Measurements from ENCODE around the gene BICDL2. TPM values are rescaled to one million over a fixed set of nuclear protein-coding genes. Genes with fewer than 3 reads are reported as not detected.
"Not testable (repeated sequence)": the region's sequence is repeated elsewhere in the genome, so short reads cannot be mapped to it uniquely, and the experiment has no call there.

The BICDL2 gene
- total RNA-seq, 1 donor from 2014 or later: 24.5 TPM

DNA sequence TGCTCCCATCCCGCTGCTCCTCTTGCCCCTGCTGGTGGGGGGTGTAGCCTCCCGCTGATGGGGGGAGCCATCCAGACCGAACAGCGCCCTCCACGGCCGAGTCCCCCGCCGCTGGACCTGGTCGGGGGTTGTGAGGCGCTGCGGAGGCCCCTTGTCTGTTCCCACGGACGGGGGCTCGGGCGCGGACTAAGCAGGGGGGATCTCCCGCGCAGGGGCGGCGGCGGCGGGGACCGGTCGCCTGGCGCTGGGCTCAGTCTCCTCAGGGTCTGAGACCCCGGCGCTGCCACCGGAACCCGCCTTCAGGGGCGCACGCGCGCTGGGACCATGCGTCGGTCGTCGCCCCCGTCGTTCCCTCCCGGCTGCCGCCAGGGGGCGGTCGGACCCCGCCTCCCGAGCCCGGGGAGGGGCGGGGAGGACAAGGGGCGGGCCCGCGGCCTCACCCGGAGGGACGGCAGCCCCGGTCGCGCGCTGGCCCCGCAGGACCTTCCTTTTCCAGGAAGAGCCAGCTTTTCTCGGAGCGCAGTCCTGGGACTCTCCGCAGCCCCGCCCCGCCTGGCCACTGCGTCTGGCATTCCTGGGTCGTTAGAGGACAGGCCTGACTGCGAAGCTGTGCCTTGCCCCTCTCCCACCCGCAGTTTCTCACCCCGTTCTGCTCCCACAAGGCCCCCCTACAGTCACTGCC, 22.4 kb upstream of the BICDL2 start:
- no peaks in the 10 kb centered on the region for H3K27me3 ChIP-seq (ENCODE audit: control insufficient read depth, insufficient read depth, low read length)
- H3K4me3 ChIP-seq (ENCODE audit: low read depth, low read length): peak overlapping the region; percentile 93
- H3K36me3 ChIP-seq (ENCODE audit: control insufficient read depth, insufficient read depth, low read length): no peaks in the 10 kb centered on the region
- no peak for FAIRE-seq
- peak; percentile 49 for DNase-seq (ENCODE audit: low read depth)
- TF ChIP-seq CTCF (IDR thresholded peaks at IDR 0.05; ENCODE audit: insufficient read depth, low read length, severe bottlenecking): peak; percentile 83

DNA sequence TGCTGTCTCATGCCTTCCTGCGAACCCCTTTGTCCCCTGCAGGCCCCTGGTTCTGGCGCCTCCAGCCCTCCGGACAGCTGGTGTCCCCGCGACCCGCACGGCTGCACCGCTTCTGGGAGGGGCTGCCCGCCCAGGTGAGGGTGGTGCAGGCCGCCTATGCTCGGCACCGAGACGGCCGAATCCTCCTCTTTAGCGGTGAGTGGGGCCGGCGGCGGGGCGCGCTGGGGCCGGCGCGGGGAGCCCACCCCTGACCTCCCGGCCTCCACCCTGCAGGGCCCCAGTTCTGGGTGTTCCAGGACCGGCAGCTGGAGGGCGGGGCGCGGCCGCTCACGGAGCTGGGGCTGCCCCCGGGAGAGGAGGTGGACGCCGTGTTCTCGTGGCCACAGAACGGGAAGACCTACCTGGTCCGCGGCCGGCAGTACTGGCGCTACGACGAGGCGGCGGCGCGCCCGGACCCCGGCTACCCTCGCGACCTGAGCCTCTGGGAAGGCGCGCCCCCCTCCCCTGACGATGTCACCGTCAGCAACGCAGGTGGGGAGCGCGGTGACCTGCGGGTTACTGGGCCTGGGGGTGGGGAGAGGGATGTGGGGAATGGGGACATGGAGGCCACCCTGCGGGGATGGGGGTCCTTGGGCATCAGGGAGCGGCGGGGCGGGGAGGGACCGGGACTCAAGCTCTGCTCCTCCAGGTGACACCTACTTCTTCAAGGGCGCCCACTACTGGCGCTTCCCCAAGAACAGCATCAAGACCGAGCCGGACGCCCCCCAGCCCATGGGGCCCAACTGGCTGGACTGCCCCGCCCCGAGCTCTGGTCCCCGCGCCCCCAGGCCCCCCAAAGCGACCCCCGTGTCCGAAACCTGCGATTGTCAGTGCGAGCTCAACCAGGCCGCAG, 21.6 kb upstream of the BICDL2 start:
- peak; percentile 58 for TF ChIP-seq CTCF (IDR thresholded peaks at IDR 0.05; ENCODE audit: insufficient read depth, low read length, severe bottlenecking)
- FAIRE-seq: no peak
- no peaks in the 10 kb centered on the region for H3K36me3 ChIP-seq (ENCODE audit: control insufficient read depth, insufficient read depth, low read length)
- H3K4me3 ChIP-seq (ENCODE audit: low read depth, low read length): peak overlapping the region; percentile 93
- no peaks in the 10 kb centered on the region for H3K27me3 ChIP-seq (ENCODE audit: control insufficient read depth, insufficient read depth, low read length)
- peak; percentile 31 for DNase-seq (ENCODE audit: low read depth)

DNA sequence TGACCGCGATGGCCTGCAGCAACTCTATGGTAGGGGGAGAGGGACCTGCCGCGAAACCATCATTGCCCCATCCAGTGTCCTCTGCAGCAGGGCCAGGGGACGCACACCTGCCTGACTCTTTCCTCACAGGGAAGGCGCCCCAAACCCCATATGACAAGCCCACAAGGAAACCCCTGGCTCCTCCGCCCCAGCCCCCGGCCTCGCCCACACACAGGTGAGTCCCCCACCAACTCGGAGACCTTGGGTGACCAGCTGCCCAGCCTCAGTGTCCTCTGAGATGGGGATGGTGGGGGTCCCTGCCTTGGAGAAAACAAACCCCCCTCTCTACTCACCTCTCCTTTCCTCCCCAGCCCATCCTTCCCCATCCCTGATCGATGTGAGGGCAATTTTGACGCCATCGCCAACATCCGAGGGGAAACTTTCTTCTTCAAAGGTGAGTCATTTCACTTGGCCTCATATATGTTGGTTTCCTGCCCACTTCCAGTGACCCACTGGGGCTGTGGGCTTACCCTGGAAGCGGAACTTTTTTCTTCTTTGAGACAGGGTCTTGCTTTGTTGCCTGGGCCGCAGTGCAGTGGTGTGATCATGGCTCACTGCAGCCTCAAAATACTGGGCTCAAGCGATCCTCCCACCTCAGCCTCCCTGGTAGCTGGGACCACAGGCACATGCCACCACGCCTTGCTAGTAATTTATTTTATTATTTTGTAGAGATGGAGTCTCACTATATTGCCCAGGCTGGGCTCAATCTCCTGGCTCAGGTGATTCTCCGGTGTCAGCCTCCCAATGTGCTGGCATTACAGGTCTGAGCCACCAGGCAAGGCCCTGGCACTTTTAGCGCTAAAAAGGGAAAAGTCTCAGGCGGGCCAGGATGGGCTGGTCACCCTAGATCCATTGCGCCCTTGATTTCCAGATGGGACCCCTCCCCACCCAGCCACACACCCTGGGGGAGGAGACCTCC, 20.7 kb upstream of the BICDL2 start:
- H3K36me3 ChIP-seq (ENCODE audit: control insufficient read depth, insufficient read depth, low read length): no peaks in the 10 kb centered on the region
- no peak for TF ChIP-seq CTCF (IDR thresholded peaks at IDR 0.05; ENCODE audit: insufficient read depth, low read length, severe bottlenecking)
- DNase-seq (ENCODE audit: low read depth) (no peak), FAIRE-seq (no peak)
- peak overlapping the region; percentile 93 for H3K4me3 ChIP-seq (ENCODE audit: low read depth, low read length)
- no peaks in the 10 kb centered on the region for H3K27me3 ChIP-seq (ENCODE audit: control insufficient read depth, insufficient read depth, low read length)

DNA sequence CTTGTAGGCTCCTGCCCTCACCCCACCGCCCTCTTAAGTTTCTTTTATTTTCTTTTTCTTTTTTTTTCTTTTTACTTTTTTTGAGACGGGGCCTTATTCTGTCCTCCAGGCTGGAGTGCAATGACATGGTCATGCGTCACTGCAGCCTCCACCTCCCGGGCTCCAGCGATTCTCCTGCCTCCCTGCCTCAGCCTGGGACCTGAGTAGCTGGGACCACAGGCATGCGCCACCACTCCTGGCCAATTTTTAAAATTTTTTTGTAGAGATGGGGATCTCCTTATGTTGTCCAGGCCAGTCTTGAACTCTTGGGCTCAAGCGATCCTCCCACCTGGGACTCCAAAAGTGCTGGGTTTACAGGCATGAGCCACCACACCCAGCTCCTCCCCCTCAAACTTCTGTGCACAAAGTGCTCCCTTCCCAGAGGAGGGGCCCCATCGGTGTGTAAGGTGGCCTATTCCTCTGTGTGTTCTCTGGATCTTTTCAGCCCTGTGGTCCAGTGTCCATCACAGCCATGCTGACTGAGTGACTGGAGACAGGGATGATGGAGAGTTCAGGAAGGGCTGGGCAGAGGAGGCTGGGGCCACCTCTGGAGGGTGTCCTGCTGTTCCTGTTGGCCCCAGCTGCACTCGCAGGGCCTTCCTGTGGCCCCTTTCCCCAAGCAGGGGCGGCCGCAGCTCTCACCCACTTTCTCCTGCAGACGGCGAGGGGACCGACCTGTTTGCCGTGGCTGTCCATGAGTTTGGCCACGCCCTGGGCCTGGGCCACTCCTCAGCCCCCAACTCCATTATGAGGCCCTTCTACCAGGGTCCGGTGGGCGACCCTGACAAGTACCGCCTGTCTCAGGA, 19.8 kb upstream of the BICDL2 start:
- FAIRE-seq: no peak
- no peak for TF ChIP-seq CTCF (IDR thresholded peaks at IDR 0.05; ENCODE audit: insufficient read depth, low read length, severe bottlenecking)
- no peak for DNase-seq (ENCODE audit: low read depth)
- Histone ChIP-seq H3K27me3 (ENCODE audit: control insufficient read depth, insufficient read depth, low read length) (no peaks in the 10 kb centered on the region), H3K4me3 (ENCODE audit: low read depth, low read length) (no peak overlapping the region), H3K36me3 (ENCODE audit: control insufficient read depth, insufficient read depth, low read length) (no peaks in the 10 kb centered on the region)

GRCh38 chr16:3055734-3056115, 19.0 kb upstream of the BICDL2 start:
- FAIRE-seq; H3K27me3 ChIP-seq (ENCODE audit: control insufficient read depth, insufficient read depth, low read length); DNase-seq (ENCODE audit: low read depth); H3K36me3 ChIP-seq (ENCODE audit: control insufficient read depth, insufficient read depth, low read length); H3K4me3 ChIP-seq (ENCODE audit: low read depth, low read length): not testable (repeated sequence)

Measured in bronchial epithelial cell (primary cell).